SK-N-SH (cell line): ENCODE results near the gene WHRN. TPM values are rescaled to one million over a fixed set of nuclear protein-coding genes. Genes with fewer than 3 reads are reported as not detected.

Source experiments
- CTCF ChIA-PET: fragments of 300-600, 350-600 bp; formaldehyde crosslinking; extraction: SDS; loops from one replicate; lab custom pipeline; 2021; lab: Yijun Ruan, JAX
- POLR2A ChIA-PET: fragments of 350-600 bp; sonication (Branson Sonifier 250); formaldehyde crosslinking; extraction: SDS; loops from one replicate; lab custom pipeline; 2020; ENCODE audit warnings: antibody characterized with exemption, inconsistent platforms; lab: Yijun Ruan, JAX
- DNase-seq: peaks from one replicate; pipeline ENCODE4 v3.0.0; 2012
- H2AFZ ChIP-seq: fragments of 200-600 bp; sonication (generic); 2 replicates; pipeline ENCODE4 v1.8.1; 2016; ENCODE audit warnings: antibody characterized with exemption, mild to moderate bottlenecking, low read depth
- H3F3A ChIP-seq: fragments of 200-600 bp; sonication (generic); replicated peaks from 2 replicates; pipeline ENCODE3; 2016; ENCODE audit warnings: antibody characterized with exemption, mild to moderate bottlenecking; ENCODE audit not compliant: insufficient read depth
- H3K27ac ChIP-seq, 2 experiments: fragments of 200-500 bp in 1 of 2; fragments of 200-600 bp in 1 of 2; sonication (Bioruptor generic) in 1 of 2; sonication (generic), shearing (Covaris generic) in 1 of 2; 2 replicates each; pipeline versions ENCODE4 v1.5.1 to v1.6.1; 2014 to 2016; ENCODE audit warnings: low read depth in 2 of 2, inconsistent platforms in 1 of 2, low read length in 1 of 2, mild to moderate bottlenecking in 1 of 2, mixed read lengths in 1 of 2
- H3K27me3 ChIP-seq: fragments of 200-600 bp; sonication (generic), shearing (Covaris generic); 2 replicates; pipeline ENCODE4 v1.6.1; 2016; ENCODE audit warnings: mixed run types; ENCODE audit not compliant: insufficient read depth
- H3K36me3 ChIP-seq, 2 experiments: fragments of 200-500 bp in 1 of 2; fragments of 200-600 bp in 1 of 2; sonication (Bioruptor generic) in 1 of 2; sonication (generic) in 1 of 2; replicated peaks in 1 of 2; 2 replicates each; pipeline versions ENCODE3 to v1.5.1; 2014 to 2016; ENCODE audit warnings: low read length in 1 of 2, mild to moderate bottlenecking in 1 of 2; ENCODE audit not compliant: insufficient read depth in 2 of 2, control insufficient read depth in 1 of 2
- H3K4me1 ChIP-seq, 2 experiments: fragments of 200-500 bp in 1 of 2; fragments of 200-600 bp in 1 of 2; sonication (Bioruptor generic) in 1 of 2; sonication (generic), shearing (Covaris generic) in 1 of 2; 2 replicates each; pipeline versions ENCODE4 v1.5.1 to v1.6.1; 2014 to 2016; ENCODE audit warnings: low read depth in 1 of 2, low read length in 1 of 2, mixed run types in 1 of 2; ENCODE audit not compliant: insufficient read depth in 2 of 2, control insufficient read depth in 1 of 2
- H3K4me2 ChIP-seq: fragments of 200-600 bp; sonication (generic), shearing (Covaris generic); 2 replicates; pipeline ENCODE4 v1.6.1; 2017; ENCODE audit warnings: mixed run types
- H3K4me3 ChIP-seq, 2 experiments: fragments of 200-500 bp in 1 of 2; fragments of 200-600 bp in 1 of 2; sonication (Bioruptor generic) in 1 of 2; sonication (generic), shearing (Covaris generic) in 1 of 2; 2 replicates each; pipeline versions ENCODE4 v1.5.1 to v1.8.1; 2014 to 2016; ENCODE audit warnings: low read depth in 2 of 2, inconsistent platforms in 1 of 2, low read length in 1 of 2, mild to moderate bottlenecking in 1 of 2, mixed read lengths in 1 of 2, moderate library complexity in 1 of 2
- H3K79me2 ChIP-seq: fragments of 200-600 bp; sonication (generic); 2 replicates; pipeline ENCODE4 v1.8.1; 2017; ENCODE audit warnings: mild to moderate bottlenecking; ENCODE audit not compliant: insufficient read depth
- H3K9ac ChIP-seq: fragments of 200-600 bp; sonication (generic); 2 replicates; pipeline ENCODE4 v1.6.1; 2017; ENCODE audit warnings: mixed run types
- H3K9me2 ChIP-seq: fragments of 200-600 bp; sonication (generic); 2 replicates; pipeline ENCODE4 v1.6.1; 2017; ENCODE audit warnings: mixed run types
- H3K9me3 ChIP-seq: fragments of 200-600 bp; sonication (generic); 2 replicates; pipeline ENCODE4 v1.6.1; 2017; ENCODE audit warnings: mixed run types, mild to moderate bottlenecking, moderate library complexity
- H4K20me1 ChIP-seq: fragments of 200-600 bp; sonication (generic); 2 replicates; pipeline ENCODE4 v1.6.1; 2017; ENCODE audit warnings: mild to moderate bottlenecking, mixed run types; ENCODE audit not compliant: insufficient read depth
- ELF1 ChIP-seq: IDR thresholded peaks from 2 replicates; pipeline ENCODE4 v1.4.0; 2012
- EZH2phosphoT487 ChIP-seq: fragments of 200-600 bp; sonication (generic); IDR thresholded peaks from 2 replicates; pipeline ENCODE4 v1.6.1; 2017; ENCODE audit warnings: low read depth, mixed run types, mild to moderate bottlenecking, antibody characterized with exemption, moderate library complexity, borderline replicate concordance
- FOXJ3 ChIP-seq: sonication (generic); formaldehyde crosslinking; IDR thresholded peaks from 2 replicates; pipeline ENCODE4 v1.5.1; 2020; ENCODE audit warnings: mild to moderate bottlenecking, missing genetic modification reagents
- GATA2 ChIP-seq: sonication (generic); formaldehyde crosslinking; IDR thresholded peaks from 2 replicates; pipeline ENCODE4 v1.5.0; 2020; ENCODE audit warnings: mild to moderate bottlenecking, missing genetic modification reagents
- JUND ChIP-seq: IDR thresholded peaks from 2 replicates; pipeline ENCODE4 v1.4.0; 2012
- MAX ChIP-seq: IDR thresholded peaks from 2 replicates; pipeline ENCODE4 v1.4.0; 2012; ENCODE audit warnings: low read depth
- NRF1 ChIP-seq: IDR thresholded peaks from 2 replicates; pipeline ENCODE4 v1.6.1; 2012; ENCODE audit warnings: low read depth, mild to moderate bottlenecking, low read length
- RAD21 ChIP-seq: IDR thresholded peaks from 2 replicates; pipeline ENCODE4 v1.6.1; 2012; ENCODE audit warnings: mild to moderate bottlenecking, low read length
- RFX5 ChIP-seq: IDR thresholded peaks from 2 replicates; pipeline ENCODE4 v1.6.1; 2012; ENCODE audit warnings: mild to moderate bottlenecking, improper control_type of control experiment, low read length
- SIN3A ChIP-seq: IDR thresholded peaks from 2 replicates; pipeline ENCODE4 v1.6.1; 2012; ENCODE audit warnings: low read depth, mild to moderate bottlenecking, low read length, moderate library complexity, borderline replicate concordance
- SMC3 ChIP-seq: IDR thresholded peaks from 2 replicates; pipeline ENCODE4 v1.6.1; 2012; ENCODE audit warnings: low read depth, low read length, improper control_type of control experiment
- TCF12 ChIP-seq: IDR thresholded peaks from 2 replicates; pipeline ENCODE4 v1.4.0; 2012
- USF1 ChIP-seq: IDR thresholded peaks from 2 replicates; pipeline ENCODE4 v1.4.0; 2012; ENCODE audit warnings: low read depth, borderline replicate concordance
- WGBS: methylation state at CpG from one replicate; pipeline ENCODE4 v1.1.6; 2017; ENCODE audit warnings: low lambda C conversion rate; 5-methylcytosine and 5-hydroxymethylcytosine counted together
- polyA plus RNA-seq, 3 experiments: library from polyadenylated mRNA; depleted of rRNA; stranded (reverse); fragments of >200 nt; gene quantifications; 2 replicates each; pipeline ENCODE4 v1.2.3, GENCODE V29; 2012
- TF ChIP-seq, protein P1 (sequence below): fragments of 150-350 bp; IDR thresholded peaks from 2 replicates; pipeline ENCODE4 v1.6.1; 2017; ENCODE audit warnings: antibody characterized with exemption, low read length, low read depth, borderline replicate concordance
- TF ChIP-seq, protein P2 (sequence below): IDR thresholded peaks from 2 replicates; pipeline ENCODE4; 2012
- TF ChIP-seq, protein P3 (sequence below): fragments of 150-350 bp; IDR thresholded peaks from 2 replicates; pipeline ENCODE4 v1.6.1; 2016; ENCODE audit warnings: mild to moderate bottlenecking, low read depth, low read length

Gene WHRN
- polyA plus RNA-seq, 1 of the 3 experiments (the other 2 are of a cell fraction) = 4.6 TPM

GRCh38 chr9:114374936-114375335, 130.3 kb downstream of the WHRN start:
- Histone ChIP-seq H3K36me3 (no peaks in the 10 kb centered on the region), H4K20me1 (no peaks in the 10 kb centered on the region), H3K4me1 (peaks cover 0 to 18% of the 10 kb centered on the region in 2 experiments; a peak in 1 of 4 replicates), H3K4me2 (no peak overlapping the region), H3K27me3 (no peaks in the 10 kb centered on the region), H3K9me2 (no peaks in the 10 kb centered on the region), H3K27ac (no peak overlapping the region), H3K9me3 (no peaks in the 10 kb centered on the region), H3K9ac (no peak overlapping the region), H3K79me2 (no peaks in the 10 kb centered on the region), H3K4me3 (no peak overlapping the region), H3F3A (no peaks in the 10 kb centered on the region), H2AFZ (no peak overlapping the region)
- POLR2A ChIA-PET = no interaction called here
- CTCF ChIA-PET = no interaction called here
- no peak for TF ChIP-seq TCF12
- WGBS = 91% methylated on average over 9 of the region's 9 CpGs
- no peak for DNase-seq

GRCh38 chr9:114373960-114374730, 131.1 kb downstream of the WHRN start:
- H4K20me1 ChIP-seq = no peaks in the 10 kb centered on the region
- H3K9me3 ChIP-seq = no peaks in the 10 kb centered on the region
- TF ChIP-seq NRF1 = no peak
- TF ChIP-seq, protein P1, sequence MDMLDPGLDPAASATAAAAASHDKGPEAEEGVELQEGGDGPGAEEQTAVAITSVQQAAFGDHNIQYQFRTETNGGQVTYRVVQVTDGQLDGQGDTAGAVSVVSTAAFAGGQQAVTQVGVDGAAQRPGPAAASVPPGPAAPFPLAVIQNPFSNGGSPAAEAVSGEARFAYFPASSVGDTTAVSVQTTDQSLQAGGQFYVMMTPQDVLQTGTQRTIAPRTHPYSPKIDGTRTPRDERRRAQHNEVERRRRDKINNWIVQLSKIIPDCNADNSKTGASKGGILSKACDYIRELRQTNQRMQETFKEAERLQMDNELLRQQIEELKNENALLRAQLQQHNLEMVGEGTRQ = no peak
- no peak for TF ChIP-seq SIN3A
- no peak for TF ChIP-seq FOXJ3 (CRISPR knock-in tag)
- no peak for TF ChIP-seq EZH2phosphoT487
- no peak for TF ChIP-seq GATA2 (CRISPR knock-in tag)
- 92% methylated on average over 11 of the region's 16 CpGs for WGBS
- no peak overlapping the region for H3K4me3 ChIP-seq
- no peak overlapping the region for H3K9ac ChIP-seq
- POLR2A ChIA-PET = no interaction called here
- no peaks in the 10 kb centered on the region for H3K36me3 ChIP-seq
- H3K9me2 ChIP-seq = no peaks in the 10 kb centered on the region
- no peak for DNase-seq
- no peak overlapping the region for H3K4me2 ChIP-seq
- H3F3A ChIP-seq = no peaks in the 10 kb centered on the region
- H2AFZ ChIP-seq = no peak overlapping the region
- H3K4me1 ChIP-seq = peaks cover 0 to 18% of the 10 kb centered on the region in 2 experiments; a peak in 1 of 4 replicates
- H3K79me2 ChIP-seq = no peaks in the 10 kb centered on the region
- H3K27me3 ChIP-seq = no peaks in the 10 kb centered on the region
- CTCF ChIA-PET = no interaction called here
- H3K27ac ChIP-seq = no peak overlapping the region

DNA sequence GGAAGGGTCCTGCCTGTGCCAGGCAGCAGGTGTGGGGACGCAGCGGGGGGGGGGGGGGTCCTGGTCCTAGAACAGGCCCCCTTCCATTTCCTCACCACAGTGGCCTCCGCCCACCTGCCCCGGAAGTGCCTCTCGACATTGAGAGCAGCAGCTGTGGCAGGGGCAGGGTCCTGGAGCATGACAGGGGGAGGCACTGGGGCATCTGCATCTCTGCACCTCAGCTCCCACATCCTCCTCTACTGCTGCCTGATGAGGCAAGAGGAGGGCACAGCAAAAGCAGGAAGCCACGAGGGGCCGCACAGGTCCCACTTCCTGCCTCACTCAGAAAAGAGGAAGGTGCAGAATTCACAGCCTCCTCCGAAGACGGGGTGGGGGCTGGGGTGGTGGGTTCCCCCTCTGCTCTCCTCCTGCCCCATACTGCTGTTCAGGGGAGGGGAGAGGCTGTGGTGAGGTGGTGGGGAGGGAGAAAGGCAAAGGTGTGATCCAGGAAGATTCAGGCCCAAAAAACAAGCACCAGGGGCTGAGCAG, 132.3 kb downstream of the WHRN start:
- no peaks in the 10 kb centered on the region for H3K27me3 ChIP-seq
- H3K4me3 ChIP-seq = no peak overlapping the region
- H3K36me3 ChIP-seq = no peaks in the 10 kb centered on the region
- CTCF ChIA-PET = interaction anchor here (1.2 kb wide), 1 partner anchor 12 kb away, joined by 3 read pairs; no protein-coding TSS in a partner anchor
- DNase-seq = no peak
- H3K9me2 ChIP-seq = no peaks in the 10 kb centered on the region
- no peaks in the 10 kb centered on the region for H3K79me2 ChIP-seq
- no peak overlapping the region for H3K27ac ChIP-seq
- POLR2A ChIA-PET = no interaction called here
- H3F3A ChIP-seq = no peaks in the 10 kb centered on the region
- no peak overlapping the region for H3K9ac ChIP-seq
- peaks cover 0 to 18% of the 10 kb centered on the region in 2 experiments; a peak in 1 of 4 replicates for H3K4me1 ChIP-seq
- H4K20me1 ChIP-seq = no peaks in the 10 kb centered on the region
- WGBS = 91% methylated on average over 6 of the region's 9 CpGs
- H3K4me2 ChIP-seq = no peak overlapping the region
- H2AFZ ChIP-seq = no peak overlapping the region
- H3K9me3 ChIP-seq = no peaks in the 10 kb centered on the region
- TF ChIP-seq JUND (no peak), MAX (no peak), RAD21 (no peak), USF1 (no peak), SIN3A (no peak), FOXJ3 (CRISPR knock-in tag) (no peak), RFX5 (no peak), ELF1 (no peak), SMC3 (no peak)
- TF ChIP-seq, protein P1 = no peak
- TF ChIP-seq, protein P2, sequence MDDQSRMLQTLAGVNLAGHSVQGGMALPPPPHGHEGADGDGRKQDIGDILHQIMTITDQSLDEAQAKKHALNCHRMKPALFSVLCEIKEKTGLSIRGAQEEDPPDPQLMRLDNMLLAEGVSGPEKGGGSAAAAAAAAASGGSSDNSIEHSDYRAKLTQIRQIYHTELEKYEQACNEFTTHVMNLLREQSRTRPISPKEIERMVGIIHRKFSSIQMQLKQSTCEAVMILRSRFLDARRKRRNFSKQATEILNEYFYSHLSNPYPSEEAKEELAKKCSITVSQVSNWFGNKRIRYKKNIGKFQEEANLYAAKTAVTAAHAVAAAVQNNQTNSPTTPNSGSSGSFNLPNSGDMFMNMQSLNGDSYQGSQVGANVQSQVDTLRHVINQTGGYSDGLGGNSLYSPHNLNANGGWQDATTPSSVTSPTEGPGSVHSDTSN = no peak
- TF ChIP-seq, protein P3, sequence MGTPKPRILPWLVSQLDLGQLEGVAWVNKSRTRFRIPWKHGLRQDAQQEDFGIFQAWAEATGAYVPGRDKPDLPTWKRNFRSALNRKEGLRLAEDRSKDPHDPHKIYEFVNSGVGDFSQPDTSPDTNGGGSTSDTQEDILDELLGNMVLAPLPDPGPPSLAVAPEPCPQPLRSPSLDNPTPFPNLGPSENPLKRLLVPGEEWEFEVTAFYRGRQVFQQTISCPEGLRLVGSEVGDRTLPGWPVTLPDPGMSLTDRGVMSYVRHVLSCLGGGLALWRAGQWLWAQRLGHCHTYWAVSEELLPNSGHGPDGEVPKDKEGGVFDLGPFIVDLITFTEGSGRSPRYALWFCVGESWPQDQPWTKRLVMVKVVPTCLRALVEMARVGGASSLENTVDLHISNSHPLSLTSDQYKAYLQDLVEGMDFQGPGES = no peak
